ENCODE measurements around the gene BACH2.

- TF ChIP-seq POLR2AphosphoS5 (IDR thresholded peaks at IDR 0.05; ENCODE audit: low read depth, low read length) (no peak), SIN3A (IDR thresholded peaks at IDR 0.05; ENCODE audit: borderline replicate concordance, insufficient read depth, low read length) (no peak)
- TF ChIP-seq, protein P1, sequence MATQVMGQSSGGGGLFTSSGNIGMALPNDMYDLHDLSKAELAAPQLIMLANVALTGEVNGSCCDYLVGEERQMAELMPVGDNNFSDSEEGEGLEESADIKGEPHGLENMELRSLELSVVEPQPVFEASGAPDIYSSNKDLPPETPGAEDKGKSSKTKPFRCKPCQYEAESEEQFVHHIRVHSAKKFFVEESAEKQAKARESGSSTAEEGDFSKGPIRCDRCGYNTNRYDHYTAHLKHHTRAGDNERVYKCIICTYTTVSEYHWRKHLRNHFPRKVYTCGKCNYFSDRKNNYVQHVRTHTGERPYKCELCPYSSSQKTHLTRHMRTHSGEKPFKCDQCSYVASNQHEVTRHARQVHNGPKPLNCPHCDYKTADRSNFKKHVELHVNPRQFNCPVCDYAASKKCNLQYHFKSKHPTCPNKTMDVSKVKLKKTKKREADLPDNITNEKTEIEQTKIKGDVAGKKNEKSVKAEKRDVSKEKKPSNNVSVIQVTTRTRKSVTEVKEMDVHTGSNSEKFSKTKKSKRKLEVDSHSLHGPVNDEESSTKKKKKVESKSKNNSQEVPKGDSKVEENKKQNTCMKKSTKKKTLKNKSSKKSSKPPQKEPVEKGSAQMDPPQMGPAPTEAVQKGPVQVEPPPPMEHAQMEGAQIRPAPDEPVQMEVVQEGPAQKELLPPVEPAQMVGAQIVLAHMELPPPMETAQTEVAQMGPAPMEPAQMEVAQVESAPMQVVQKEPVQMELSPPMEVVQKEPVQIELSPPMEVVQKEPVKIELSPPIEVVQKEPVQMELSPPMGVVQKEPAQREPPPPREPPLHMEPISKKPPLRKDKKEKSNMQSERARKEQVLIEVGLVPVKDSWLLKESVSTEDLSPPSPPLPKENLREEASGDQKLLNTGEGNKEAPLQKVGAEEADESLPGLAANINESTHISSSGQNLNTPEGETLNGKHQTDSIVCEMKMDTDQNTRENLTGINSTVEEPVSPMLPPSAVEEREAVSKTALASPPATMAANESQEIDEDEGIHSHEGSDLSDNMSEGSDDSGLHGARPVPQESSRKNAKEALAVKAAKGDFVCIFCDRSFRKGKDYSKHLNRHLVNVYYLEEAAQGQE (IDR thresholded peaks at IDR 0.05; ENCODE audit: insufficient read depth in 1 of 2, low read depth in 2 of 2, low read length in 2 of 2) = no peak
Observed at GRCh38 chr6:90209527-90209926, 87.1 kb downstream of the BACH2 start.

Data from PFSK-1 (cell line).